Bronchial epithelial cell (primary cell): ENCODE data around the gene SLC25A25. TPM values are rescaled to one million over a fixed set of nuclear protein-coding genes. Genes with fewer than 3 reads are reported as not detected.

ENCODE experiments used
- DNase-seq: peaks from one replicate; pipeline ENCODE4 v3.0.0-alpha.2; 2010; ENCODE audit warnings: low read depth
- FAIRE-seq: peaks from 2 replicates; lab custom pipeline; 2011; peaks lifted over from hg19 to GRCh38; lab: Jason Lieb, UNC
- H3K27me3 ChIP-seq: 2 replicates; pipeline ENCODE4 v1.5.1; 2011; ENCODE audit warnings: low read length; ENCODE audit not compliant: control insufficient read depth, insufficient read depth
- H3K36me3 ChIP-seq: 2 replicates; pipeline ENCODE4 v1.5.1; 2011; ENCODE audit warnings: low read length; ENCODE audit not compliant: control insufficient read depth, insufficient read depth
- H3K4me3 ChIP-seq: 2 replicates; pipeline ENCODE4 v1.5.1; 2011; ENCODE audit warnings: mild to moderate bottlenecking, low read depth, low read length, control low read depth
- CTCF ChIP-seq: IDR thresholded peaks from 2 replicates; pipeline ENCODE4 v1.5.1; 2011; ENCODE audit warnings: mild to moderate bottlenecking, moderate library complexity, low read length, control low read depth, inconsistent platforms; ENCODE audit not compliant: insufficient read depth, severe bottlenecking
- total RNA-seq: library from RNA; depleted of rRNA; stranded (reverse); fragments of >200 nt; gene quantifications from 2 replicates; pipeline ENCODE4 v1.2.1, GENCODE V29; 2014

The SLC25A25 gene
- total RNA-seq, 1 donor from 2014 or later, result 12.6 TPM

GRCh38 chr9:128061275-128061960 lies 6.6 kb upstream of the SLC25A25 start:
- DNase-seq (no peak), FAIRE-seq (no peak)

GRCh38 chr9:128062279-128062678 lies 5.8 kb upstream of the SLC25A25 start:
- no peaks in the 10 kb centered on the region for H3K27me3 ChIP-seq
- no peak for DNase-seq
- no peak for TF ChIP-seq CTCF

More at GRCh38 chr9:128061275-128061960, 6.6 kb upstream of the SLC25A25 start:
- no peak for TF ChIP-seq CTCF
- Histone ChIP-seq H3K4me3 (no peak overlapping the region), H3K36me3 (peaks cover 7% of the 10 kb centered on the region), H3K27me3 (no peaks in the 10 kb centered on the region)

DNA sequence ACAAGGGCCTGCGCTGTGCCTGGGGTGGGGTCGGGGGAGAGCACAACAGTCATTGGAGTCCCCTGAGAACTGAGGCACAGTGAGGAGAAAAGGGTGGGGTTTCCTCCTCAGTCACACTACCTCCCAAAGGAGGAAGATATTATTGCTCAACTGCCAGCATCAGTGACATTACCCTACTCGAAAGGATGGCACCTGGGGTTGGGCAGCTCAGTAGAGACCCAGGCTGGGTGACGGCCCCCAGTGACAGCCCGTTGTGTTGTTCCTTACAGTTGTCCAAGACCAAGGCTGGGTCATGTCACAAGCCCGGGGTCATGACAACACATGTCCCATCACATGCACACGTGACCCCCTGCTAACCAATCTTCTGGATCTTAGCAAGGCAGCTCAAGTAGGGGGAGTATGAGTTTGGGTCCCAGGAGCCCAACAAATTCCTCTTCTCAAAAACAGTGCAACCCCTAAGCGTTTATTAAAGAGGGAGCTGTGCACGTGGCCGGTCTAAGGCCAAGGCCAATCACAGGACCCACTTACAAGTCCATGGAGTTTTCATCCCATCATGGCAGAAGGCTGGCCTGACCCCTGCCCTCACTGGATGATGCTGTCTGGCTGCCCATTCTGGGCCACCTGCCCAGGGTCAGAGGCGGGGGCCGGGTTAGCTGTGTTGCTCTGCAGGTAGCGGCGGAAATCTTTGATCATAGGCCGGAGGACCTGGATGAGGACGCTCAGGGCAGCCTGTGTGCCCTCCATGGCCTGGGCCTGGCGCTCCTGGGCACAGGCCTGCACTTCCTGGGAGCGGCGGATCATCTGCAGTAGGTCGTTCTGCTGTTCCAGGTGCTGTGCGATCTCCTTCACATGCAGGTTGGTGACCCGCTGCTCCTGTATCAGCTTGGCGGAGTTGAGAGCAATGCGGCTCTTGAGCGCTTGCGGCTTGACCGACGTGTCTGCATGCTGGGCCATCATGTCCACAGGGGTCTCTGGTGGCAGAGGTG lies 4.9 kb upstream of the SLC25A25 start:
- FAIRE-seq, result no peak
- no peak overlapping the region for H3K4me3 ChIP-seq
- H3K36me3 ChIP-seq, result peaks cover 7% of the 10 kb centered on the region
- DNase-seq, result no peak
- no peak for TF ChIP-seq CTCF
- no peaks in the 10 kb centered on the region for H3K27me3 ChIP-seq

More at GRCh38 chr9:128062279-128062678, 5.8 kb upstream of the SLC25A25 start:
- H3K36me3 ChIP-seq, result peaks cover 7% of the 10 kb centered on the region
- FAIRE-seq, result no peak
- H3K4me3 ChIP-seq, result no peak overlapping the region

GRCh38 chr9:128065907-128066712 lies 1.9 kb upstream of the SLC25A25 start:
- TF ChIP-seq CTCF, result no peak
- DNase-seq, result no peak
- FAIRE-seq, result no peak

DNA sequence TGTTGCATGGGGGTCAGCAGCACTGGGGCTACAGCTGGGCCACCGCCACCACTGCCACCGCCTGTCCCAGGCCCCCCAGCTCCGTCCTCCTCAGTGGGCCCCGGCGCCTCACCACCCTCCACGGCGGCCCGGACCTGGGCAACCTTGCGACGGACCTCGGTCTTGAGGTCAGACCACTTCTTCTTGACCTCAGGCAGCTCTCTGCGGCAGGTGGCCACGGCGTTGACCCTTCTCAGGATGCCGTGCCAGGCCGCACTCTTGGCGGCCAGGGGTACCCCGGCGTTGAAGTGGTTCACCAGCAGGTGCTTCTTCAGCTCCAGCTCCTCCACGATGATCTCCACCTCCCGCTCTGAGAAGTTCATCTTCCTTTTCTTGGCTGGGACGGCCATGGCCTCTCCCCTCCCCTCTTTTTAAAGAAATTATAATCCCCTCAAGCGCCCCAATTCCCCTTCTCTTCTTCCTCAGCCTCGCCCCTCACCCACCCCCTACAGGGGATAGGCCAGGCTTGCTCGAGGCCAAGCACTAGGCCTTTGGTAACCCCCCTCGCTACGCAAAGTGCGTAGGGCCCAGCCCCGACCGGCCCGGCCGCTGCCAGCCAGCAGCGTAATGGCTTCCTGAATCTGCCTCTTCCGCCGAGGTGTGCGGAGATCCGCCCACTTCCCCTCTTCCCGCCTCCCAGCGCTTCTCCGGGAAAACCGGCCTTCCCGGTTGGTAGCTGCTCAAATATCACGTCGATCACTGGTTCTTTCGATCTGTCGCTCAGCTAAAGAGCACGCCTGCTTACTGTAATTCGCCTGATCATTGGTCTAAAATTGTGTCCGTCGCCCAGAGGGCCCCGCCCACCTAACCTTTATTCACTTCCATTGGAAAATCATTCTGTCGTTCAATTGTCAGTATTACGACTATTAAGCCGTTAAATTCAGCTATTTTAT lies 1.1 kb upstream of the SLC25A25 start, which contains the start of gene NAIF1:
Gene NAIF1, minus strand, starts transcription at position 608 of the 932 bp plus-strand sequence. Its CDS starts 219 bp downstream, at position 389.
- TF ChIP-seq CTCF, result no peak
- peak within 1 kb of the TSS; percentile 69 for H3K4me3 ChIP-seq
- no peaks in the 10 kb centered on the region for H3K27me3 ChIP-seq
- H3K36me3 ChIP-seq, result peaks cover 7% of the 10 kb centered on the region
- DNase-seq (peak; percentile 98), FAIRE-seq (peak; percentile 64)

More at GRCh38 chr9:128065907-128066712, 1.9 kb upstream of the SLC25A25 start:
- H3K4me3 ChIP-seq, result peak overlapping the region; percentile 45
- peaks cover 7% of the 10 kb centered on the region for H3K36me3 ChIP-seq
- H3K27me3 ChIP-seq, result no peaks in the 10 kb centered on the region
